T-helper 1 cell (primary cell): Measurements from ENCODE around the gene PRDM5.

Experiments
- DNase-seq, 5 donors: peaks; one replicate each; pipeline ENCODE4 v3.0.0-alpha.2; 2012 to 2020

PRDM5 gene

DNA sequence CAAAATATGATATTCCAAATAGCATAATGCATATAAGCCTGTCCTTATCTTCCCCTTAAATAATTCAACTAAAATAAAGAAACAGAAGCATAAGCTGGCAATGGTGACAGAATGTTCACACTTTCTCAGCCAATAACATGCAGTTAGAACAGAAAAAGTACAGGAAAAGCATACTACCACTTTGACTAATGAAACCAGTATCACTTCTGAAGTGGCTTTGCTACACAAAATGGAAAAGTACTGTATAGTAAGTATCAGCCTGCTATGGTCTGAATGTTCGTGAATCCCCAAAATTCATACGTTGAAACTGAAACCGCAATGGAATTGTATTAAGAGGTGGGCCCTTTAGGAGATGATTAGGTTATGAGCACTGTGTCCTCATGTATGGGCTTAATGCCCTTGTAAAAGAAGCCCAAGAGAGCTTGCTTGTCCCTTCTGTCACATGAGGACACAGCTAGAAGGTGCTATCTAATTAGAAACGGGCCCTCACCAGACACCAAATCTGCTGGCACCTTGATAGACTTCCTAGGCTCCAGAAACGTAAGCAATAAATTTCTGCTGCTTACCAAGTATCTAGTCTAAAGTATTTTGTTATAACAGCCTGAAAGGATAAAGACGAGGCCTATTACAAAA lies 102.6 kb downstream of the PRDM5 start:
- DNase-seq: peak in 1 of 5 donors; percentile 52

DNA sequence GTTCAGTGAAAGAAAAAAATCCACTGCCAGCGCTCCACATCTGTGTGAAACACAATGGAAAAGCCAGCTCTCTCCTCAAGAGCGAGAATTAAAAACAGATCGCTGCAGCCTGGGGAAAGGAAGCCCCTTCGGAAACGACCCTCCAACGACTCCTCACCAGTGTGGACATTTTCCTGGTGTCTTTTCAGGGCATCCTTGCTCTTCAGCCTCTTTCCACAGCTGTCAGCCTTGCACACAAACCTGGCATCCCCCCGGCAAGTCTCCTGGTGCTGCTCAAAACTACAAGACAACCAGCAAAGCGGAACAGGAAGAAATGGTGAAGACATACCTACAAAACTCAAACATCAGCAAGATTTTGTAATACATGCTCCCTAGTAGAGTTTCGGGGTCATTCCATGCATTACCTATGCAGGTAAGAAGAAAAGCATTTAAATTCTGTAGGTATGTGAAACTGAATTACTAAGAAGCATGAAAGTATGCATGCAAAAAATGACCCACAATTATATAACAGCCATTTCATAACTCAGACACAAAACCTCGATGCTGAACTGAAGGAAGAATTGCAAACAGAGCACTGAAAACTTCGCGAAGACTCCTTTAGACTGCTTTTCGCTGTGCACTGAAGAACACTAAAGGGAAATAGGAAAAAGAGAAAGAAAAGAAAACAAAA lies 106.1 kb downstream of the PRDM5 start:
- DNase-seq: no peak

DNA sequence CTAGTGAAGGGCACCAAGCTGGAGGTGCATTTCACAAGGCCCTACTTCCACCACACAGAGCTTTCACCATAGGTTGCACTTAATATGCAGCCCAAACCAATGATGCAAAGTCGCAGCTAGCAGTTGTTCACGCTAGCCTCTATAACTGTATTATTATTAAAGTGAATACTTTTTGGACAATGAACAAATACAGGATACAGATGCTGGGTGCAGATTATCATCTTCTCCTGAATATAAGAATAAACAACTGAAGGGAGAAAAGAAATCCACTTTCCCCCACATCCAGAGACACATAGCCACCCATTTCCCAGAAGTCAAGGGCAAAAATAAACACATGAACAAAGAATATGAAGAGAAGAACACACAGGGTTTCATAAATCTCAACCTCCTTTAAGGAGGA lies 107.2 kb downstream of the PRDM5 start:
- DNase-seq: no peak

DNA sequence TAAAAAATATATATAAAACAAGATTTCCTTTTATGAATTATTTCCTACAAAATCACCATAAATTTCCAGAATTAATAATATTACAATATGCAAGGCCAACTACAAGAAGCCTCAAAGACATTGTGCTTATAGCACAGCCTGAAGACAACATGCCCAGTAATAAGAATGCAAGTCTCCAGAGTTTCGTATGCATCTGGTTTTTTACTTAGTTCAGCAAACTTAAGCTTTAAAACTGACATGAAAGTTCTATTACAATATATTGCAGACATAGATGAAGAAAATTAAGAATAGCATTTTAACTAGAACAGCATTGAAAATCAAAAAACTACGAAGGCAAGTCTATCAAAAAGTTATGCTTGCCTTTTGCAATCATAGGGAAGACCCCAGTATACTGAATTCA lies 107.6 kb downstream of the PRDM5 start:
- DNase-seq: no peak

DNA sequence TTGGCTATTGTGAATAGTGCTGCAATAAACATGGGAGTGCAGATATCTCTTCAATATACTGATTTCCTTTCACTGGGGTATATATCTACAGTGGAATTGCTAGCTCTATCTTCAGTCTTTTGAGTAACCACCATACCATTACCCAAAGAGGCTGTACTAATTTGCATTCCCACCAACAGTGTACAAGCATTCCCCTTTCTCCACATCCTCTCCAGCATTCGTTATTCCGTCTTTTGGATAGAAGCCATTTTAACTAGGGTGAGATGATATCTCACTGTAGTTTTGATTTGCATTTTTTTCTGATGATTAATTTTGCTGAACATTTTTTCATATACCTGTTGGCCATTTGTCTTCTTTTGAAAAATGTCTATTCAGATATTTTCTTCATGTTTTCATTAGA lies 110.3 kb downstream of the PRDM5 start:
- no peak for DNase-seq

DNA sequence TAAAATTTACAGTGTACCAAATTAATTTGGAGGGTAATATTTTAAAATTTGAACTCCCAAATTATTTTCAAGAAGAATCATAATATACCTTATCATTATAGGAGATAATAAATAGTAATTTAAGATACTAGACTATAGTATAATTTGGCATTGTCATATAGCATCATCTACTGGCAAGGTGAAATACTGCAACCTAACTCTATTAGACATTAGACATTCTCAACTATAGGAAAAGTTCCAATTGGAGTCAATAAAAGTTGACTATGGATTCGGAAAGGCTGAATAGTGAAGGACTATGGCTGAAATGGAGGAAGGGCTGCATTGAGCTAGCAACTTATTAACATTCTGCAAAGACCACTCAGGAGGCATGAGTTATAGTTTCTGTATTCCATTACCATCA lies 113.0 kb downstream of the PRDM5 start:
- DNase-seq: no peak

DNA sequence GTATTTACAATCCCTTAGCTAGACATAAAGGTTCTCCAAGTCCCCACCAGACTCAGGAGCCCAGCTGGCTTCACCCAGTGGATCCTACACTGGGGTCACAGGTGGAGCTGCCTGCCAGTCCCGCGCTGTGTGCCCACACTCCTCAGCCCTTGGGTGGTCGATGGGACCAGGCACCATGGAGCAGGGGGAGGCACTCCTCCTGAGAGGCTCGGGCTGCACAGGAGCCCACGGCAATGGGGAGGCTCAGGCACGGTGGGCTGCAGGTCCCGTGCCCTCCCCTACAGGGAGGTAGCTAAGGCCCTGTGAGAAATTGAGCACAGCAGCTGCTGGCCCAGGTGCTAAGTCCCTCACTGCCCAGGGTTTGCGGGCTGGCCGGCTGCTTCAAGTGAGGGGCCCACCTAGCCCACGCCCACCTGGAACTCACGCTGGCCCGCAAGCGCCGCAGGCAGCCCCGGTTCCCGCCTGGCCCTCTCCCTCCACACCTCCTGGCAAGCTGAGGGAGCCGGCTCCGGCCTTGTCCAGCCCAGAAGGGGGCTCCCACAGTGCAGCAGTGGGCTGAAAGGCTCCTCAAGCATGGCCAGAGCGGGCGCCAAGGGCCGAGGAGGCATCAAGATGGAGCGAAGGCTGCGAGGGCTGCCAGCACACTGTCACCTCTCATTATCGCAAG lies 113.9 kb downstream of the PRDM5 start:
- no peak for DNase-seq

DNA sequence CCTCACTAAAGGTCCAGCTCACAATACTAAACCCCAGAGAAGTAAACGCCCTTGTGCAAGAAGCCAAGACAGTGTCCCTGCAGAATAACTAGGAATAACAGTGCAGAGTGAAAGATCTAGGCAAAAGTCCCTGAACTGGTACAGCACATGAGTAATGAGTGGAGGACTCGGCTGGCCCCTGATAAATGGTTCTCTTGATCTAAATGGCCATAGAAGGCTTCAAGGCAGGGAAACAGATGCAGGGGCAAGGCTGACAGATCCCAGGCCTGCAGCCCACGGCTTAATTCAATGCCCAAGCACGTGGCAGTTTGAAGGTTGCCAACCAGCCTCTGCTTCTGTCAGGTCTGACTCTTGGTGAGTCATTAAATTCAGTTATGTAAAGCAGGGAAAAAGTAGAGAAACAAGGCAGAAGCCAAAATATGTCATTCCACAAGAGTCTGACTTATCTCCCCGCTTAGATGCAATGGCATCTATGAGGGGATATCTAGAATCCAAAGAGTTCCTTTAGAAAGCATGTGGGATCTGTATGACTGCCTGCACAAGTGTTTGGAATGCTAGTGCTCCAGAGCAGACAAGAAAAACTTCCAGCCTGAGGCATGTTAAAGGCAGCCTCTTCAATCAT lies 121.3 kb downstream of the PRDM5 start:
- no peak for DNase-seq

DNA sequence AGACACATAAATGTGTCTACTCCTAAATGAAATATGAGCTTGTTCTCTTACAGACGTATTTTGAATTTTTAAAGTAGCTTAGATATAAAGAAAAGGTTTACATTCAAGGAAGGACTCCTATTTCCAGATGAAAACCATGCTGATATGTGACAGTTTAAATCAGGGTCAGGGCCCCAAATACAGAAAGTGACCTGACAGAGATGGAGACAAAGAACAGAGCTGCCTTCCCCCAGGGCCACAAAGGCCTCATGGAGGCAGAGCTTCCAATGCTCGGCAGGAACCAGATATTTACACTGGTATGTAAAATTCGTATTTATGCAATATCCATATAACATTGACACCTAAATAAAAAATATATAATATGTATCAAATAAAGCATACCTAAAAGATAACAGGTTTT lies 124.0 kb downstream of the PRDM5 start:
- DNase-seq: no peak

DNA sequence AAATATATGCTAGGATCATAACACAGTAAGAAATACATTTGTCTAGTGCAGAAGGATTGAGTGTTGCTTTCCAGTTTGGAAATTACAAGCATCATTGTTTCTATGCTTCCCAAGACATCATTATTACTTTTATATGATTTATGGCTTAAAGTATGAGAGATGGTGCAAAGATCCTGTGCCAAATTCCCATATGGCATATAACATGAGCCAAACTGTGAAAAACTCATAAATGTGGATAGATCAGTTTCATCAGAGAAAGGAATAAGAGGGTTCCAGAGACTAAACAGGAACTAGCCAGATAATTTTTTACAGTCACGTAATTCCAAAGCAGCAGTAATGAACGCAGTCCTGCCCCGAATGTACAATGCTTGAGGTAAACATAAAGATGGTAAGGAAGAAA lies 126.3 kb downstream of the PRDM5 start:
- DNase-seq: no peak

DNA sequence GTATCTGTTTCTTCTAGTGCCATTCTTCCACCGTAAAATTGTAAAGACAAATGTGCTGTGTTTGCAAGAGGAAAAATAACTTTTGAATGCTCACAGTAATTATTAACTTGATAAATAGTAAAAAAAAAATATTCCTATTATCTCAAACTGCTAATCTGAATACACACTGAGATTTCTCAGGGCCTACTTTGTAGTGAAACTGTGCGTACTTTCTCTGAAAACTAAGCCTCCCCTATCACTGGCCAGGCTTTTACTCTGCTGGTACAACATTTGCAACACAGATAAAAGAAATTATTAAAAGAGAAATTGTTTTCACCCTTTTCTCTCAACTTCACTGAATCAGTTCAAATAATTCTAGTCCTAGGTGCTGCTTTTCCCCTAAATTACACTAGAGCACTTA lies 137.3 kb downstream of the PRDM5 start:
- DNase-seq: no peak

DNA sequence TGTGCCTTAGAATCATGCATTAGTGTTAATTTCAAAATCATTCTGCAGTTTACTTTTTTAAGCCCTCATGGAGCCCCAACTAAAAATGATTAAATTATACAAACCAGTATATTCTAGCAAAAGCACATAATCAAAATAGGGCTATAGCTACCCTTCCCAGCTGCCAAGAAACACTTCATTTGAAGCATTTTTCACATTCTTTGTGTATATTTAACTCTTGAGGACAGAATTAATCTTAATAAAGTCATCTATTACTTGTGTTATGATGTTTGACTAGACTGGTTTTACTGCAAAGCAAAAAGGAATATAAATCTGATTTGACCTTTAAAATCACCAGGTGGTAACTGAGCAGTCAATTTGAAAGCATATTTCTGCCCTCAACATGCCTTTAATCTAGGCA lies 145.1 kb downstream of the PRDM5 start:
- DNase-seq: no peak

DNA sequence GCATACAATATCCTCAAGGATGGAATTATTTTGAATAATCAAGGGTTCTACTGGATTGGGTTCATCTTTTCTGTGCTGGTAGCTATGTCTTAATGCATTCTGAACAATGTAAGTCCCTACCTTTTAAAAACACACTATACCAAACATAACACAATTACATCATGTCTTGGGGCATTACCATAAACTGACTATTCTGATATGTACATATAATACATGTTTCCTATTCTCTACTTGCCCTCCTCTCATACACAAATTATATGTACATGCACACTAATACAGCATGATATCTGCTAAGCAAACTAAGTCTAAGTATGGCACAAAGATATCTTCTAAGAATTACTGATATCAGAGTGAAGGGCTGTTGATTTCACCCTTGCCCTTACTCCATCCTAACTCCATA lies 147.1 kb downstream of the PRDM5 start:
- DNase-seq: no peak

DNA sequence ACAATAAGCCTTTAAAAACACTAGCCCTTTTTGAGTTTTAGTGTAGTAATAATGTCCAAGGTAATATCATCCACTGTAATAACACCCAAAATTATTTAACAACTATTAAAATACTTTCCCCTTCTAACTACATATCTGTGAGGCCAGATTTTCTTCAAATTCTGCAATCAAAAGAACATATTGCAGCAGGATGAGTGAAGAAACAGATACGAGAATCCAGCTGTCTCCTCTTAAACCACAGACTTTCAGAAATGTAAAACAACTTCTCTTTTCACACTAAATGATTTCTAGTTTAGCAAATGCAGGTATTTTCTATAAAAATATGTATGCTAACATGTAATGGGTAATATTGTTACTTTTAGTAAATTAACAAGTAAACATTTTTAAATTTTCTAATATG lies 148.9 kb downstream of the PRDM5 start:
- no peak for DNase-seq

DNA sequence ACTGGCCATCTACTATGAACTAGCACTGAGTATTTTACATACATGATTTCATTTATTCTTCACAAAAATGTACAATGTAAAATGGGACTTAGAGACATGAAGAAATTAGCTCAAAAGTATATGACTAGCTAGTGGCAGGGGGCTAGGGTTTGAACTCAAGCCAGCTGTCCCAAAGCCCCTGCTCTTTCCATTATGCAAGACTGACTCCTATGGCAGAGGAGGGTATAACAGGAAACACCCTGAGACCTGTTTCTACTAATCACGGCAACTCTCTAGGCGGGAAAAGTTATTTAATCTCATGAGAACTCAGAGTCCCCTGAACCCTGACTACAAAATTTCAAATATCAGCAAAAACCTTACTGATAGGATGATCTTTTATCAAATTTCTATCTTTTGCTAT lies 150.6 kb downstream of the PRDM5 start:
- no peak for DNase-seq

DNA sequence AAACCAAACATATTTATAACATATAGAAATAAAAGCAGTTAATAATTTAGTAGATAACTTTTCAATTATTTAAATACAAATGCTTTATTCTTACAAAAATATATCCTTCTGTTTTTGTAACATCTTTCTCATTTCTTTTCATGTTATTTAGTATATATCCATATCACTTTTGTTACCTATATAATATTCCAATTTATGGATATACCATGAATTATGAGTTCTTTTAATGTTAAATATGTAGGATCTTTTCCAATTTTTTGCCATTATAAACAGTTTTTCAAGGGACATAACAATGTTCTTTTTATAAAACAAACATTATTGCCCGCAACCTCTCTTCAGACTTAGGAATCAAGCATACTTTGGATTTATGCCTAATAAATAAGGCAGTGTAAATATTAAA lies 151.6 kb downstream of the PRDM5 start:
- DNase-seq: no peak

DNA sequence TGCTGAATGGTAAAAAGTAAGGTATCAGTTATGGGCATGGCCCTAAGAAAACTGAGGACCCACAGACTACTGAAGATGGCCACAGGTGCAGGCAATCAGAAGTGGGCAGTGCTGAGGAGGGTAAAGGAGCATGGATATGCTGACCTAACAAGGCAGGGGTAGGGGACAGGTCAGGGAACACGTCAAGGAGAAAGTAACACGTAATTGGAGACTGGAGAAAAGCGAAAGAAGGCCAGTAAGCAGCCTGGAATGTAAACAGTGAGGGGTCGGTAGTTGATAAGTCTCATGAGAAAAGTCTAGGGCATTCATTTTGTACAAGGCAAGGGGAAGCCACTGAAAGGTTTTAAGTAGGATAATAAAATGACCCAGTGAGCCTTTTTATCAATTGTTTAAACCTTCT lies 153.3 kb downstream of the PRDM5 start:
- no peak for DNase-seq

DNA sequence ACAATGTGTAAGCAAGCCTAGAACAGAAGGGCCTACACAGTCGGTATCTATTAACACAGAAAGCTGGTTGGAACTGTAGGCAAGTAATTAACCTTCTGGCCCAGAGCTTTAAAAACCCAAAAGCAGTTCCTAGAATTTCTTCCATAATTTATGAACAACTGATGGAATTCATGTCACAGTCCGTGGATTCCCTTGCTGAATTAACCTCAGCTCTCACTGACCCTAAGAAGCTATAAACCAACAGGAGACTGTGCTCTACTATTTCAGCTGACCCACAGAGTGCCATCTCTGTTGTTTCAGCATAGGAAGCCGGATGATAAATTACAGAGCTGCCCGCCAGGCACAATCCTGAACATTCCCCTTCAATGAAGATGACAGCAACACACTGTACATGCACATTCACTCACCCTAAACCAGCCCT lies 157.3 kb downstream of the PRDM5 start:
- no peak for DNase-seq

DNA sequence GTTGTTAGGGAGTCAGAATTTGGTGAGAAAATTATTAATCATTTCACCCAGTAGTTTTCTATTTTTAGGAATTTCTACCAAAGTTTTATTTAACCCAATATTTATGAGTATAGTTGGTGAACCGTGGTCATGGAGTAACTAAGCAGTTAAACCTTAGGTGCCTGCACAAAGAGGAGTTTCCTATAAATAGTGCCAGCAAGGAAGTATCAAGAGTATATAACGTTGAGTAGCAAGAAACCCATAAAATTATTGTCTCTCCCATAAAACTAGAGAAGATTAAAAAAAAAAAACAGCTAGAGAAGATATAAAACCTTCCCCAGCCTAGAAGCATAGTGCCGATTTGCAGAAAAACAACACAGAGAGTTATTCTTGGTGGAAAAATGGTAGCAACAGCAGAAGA lies 158.9 kb downstream of the PRDM5 start:
- no peak for DNase-seq

DNA sequence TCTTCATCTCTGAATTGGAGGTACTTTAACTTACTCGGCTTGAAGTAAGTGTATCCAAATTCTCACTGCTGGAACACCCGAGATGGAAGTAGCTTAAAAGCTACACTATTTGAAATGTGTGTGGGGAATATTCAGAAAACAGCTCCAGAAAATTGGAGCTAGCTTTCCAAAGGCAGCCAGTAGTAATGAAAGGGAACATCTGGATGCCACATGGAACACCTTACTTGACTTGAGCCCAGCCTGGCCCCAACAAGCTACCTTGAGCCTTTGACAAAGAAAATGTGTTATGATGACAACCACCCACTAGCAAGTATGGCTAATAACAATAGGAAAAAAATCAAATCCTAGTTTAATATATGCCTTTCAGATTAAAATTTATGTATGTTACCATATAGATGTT lies 161.5 kb downstream of the PRDM5 start:
- no peak for DNase-seq

DNA sequence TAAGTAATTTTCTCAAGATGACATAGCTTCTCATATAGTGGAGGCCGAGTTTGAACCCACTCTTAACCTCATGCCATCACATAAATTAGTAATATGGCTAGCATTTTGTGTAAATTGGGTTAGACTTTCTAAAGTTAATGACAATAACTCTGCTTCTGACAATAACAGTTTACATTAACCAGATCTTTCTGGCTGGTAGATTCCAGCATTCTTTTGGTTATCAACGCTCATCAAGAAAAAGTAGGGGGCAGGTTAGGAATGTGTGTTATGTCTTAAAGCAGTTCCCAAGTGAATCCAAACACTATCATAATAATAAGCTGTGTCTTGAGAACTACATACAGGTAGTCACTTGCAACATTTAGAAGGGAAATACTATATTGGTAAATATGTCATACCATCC lies 162.5 kb downstream of the PRDM5 start:
- no peak for DNase-seq

DNA sequence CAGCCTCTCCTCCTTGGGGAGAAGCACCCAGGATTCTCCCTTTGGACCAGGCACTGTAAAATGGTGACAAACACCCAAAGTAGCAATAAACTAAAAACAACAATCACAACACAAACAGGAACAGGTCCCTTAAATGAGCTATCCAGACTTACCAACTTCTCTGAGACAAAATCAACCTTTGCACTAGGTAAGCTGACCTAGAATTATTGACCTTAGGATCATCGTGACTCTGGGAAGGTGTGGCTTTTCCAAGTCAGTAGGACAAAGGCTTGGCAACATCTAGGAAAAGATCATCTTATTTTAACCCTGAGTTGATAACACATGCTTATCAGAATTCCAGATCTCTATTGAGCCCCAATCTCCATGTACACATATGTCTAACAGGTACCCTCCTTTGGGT lies 166.7 kb downstream of the PRDM5 start:
- no peak for DNase-seq

DNA sequence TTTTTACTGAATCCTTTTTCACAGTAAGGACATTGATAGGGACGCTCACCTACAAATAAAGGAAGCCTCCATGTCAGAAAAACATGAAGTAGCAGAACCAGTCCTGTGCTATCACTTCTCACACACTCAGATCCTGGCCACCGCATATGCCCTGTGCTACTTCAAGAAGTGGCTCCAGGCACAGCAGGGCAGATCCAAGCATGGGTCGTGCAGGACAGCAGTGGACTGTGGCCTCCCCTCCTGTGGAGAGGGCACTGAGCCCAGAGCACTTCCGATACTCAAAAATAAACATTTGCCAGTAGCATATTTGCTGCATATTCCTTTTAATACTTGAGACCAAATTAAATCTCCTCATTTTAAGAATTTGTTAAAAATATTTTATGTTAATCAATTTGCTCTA lies 167.9 kb downstream of the PRDM5 start:
- no peak for DNase-seq

DNA sequence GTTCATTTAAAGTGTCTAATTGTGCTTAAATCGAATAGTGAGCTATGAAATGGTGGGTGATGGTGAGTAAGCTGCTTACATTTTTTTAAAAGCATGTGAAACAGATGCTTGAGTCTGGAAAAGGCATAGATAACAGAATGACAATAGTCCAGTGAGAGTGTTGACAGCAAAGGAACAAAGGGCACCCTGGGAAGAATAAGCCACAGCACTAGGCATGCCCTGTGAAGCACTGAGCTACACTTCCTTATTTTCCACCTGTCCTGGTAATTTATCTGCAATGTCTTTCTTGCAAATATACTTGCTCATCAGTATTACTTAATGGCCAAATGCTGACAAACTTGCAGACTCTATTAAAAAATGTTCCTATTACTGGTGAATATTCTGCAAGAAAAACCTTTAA lies 168.7 kb downstream of the PRDM5 start:
- no peak for DNase-seq
